ENCODE results near the gene PSMA5. TPM values are rescaled to one million over a fixed set of nuclear protein-coding genes. Genes with fewer than 3 reads are reported as not detected.
A peak's percentile ranks its signal among the peaks of the same experiment; 100 is the strongest.

Gene PSMA5
- total RNA-seq, 1 donor from 2014 or later = 99.8 TPM

- no peak overlapping the region for H3K27ac Mint-ChIP-seq (ENCODE audit: unreplicated experiment)
- no peak for TF ChIP-seq CTCF (conservative IDR thresholded peaks at IDR 0.05)
- H3K4me1 Mint-ChIP-seq = no peaks in the 10 kb centered on the region
- no peak overlapping the region for H3K4me3 Mint-ChIP-seq
- no peaks in the 10 kb centered on the region for H3K27me3 Mint-ChIP-seq (ENCODE audit: low read depth)
- peaks cover 16% of the 10 kb centered on the region for H3K36me3 Mint-ChIP-seq (ENCODE audit: low read depth)
- no peaks in the 10 kb centered on the region for H3K9me3 Mint-ChIP-seq
- no peak for DNase-seq (ENCODE audit: low read depth, low spot score)
Observed at GRCh38 chr1:109404838-109405237, 21.4 kb downstream of the PSMA5 start.

GRCh38 chr1:109402025-109402424 lies 24.2 kb downstream of the PSMA5 start:
- Mint-ChIP-seq H3K9me3 (no peaks in the 10 kb centered on the region), H3K27ac (ENCODE audit: unreplicated experiment) (no peak overlapping the region), H3K36me3 (ENCODE audit: low read depth) (peaks cover 10% of the 10 kb centered on the region), H3K4me3 (no peak overlapping the region), H3K4me1 (peaks cover 18% of the 10 kb centered on the region), H3K27me3 (ENCODE audit: low read depth) (no peaks in the 10 kb centered on the region)
- no peak for DNase-seq (ENCODE audit: low read depth, low spot score)
- no peak for TF ChIP-seq CTCF (conservative IDR thresholded peaks at IDR 0.05)

GRCh38 chr1:109400035-109400655 lies 26.1 kb downstream of the PSMA5 start:
- Mint-ChIP-seq H3K9me3 (no peaks in the 10 kb centered on the region), H3K36me3 (ENCODE audit: low read depth) (peaks cover 4% of the 10 kb centered on the region), H3K27ac (ENCODE audit: unreplicated experiment) (no peak overlapping the region), H3K4me3 (no peak overlapping the region), H3K27me3 (ENCODE audit: low read depth) (peaks cover 4% of the 10 kb centered on the region), H3K4me1 (peaks cover 36% of the 10 kb centered on the region)
- DNase-seq (ENCODE audit: low read depth, low spot score) = no peak
- no peak for TF ChIP-seq CTCF (conservative IDR thresholded peaks at IDR 0.05)

- Mint-ChIP-seq H3K27ac (ENCODE audit: unreplicated experiment) (peak overlapping the region; percentile 96), H3K4me1 (peaks cover 42% of the 10 kb centered on the region), H3K36me3 (ENCODE audit: low read depth) (no peaks in the 10 kb centered on the region), H3K27me3 (ENCODE audit: low read depth) (peaks cover 4% of the 10 kb centered on the region), H3K9me3 (no peaks in the 10 kb centered on the region), H3K4me3 (peak overlapping the region; percentile 93)
- peak; percentile 84 for TF ChIP-seq CTCF (conservative IDR thresholded peaks at IDR 0.05)
- peak; percentile 47 for DNase-seq (ENCODE audit: low read depth, low spot score)
Observed at GRCh38 chr1:109399326-109399957, 26.8 kb downstream of the PSMA5 start.

GRCh38 chr1:109398343-109399225 lies 27.7 kb downstream of the PSMA5 start:
- TF ChIP-seq CTCF (conservative IDR thresholded peaks at IDR 0.05) = no peak
- H3K27ac Mint-ChIP-seq (ENCODE audit: unreplicated experiment) = peak overlapping the region; percentile 92
- no peaks in the 10 kb centered on the region for H3K36me3 Mint-ChIP-seq (ENCODE audit: low read depth)
- no peak for DNase-seq (ENCODE audit: low read depth, low spot score)
- peak overlapping the region; percentile 93 for H3K4me3 Mint-ChIP-seq
- H3K27me3 Mint-ChIP-seq (ENCODE audit: low read depth) = peaks cover 4% of the 10 kb centered on the region
- H3K9me3 Mint-ChIP-seq = no peaks in the 10 kb centered on the region
- H3K4me1 Mint-ChIP-seq = peaks cover 50% of the 10 kb centered on the region
